Stimulated activated naive CD8-positive, alpha-beta T cell treated with anti-CD3 and anti-CD28 coated beads, Interleukin-15, Interleukin-2, amounts not matched to agents 100 U/mL and 50 U/mL, for 24 hours (primary cell): ENCODE data around the gene WDR7.

Source experiments
- ATAC-seq: fragments of 150-1000 bp; cut with Tn5 transposase; one replicate; pipeline ENCODE4 v1.10.0; 2021
- DNase-seq: peaks from one replicate; pipeline ENCODE4 v3.0.0; 2021

The WDR7 gene

GRCh38 chr18:56650944-56651770 lies at the start of gene WDR7:
TSS of gene WDR7 (plus strand) at chr18:56651359. CDS start at chr18:56672516, 21,157 bp downstream.
- peak; percentile 93 for DNase-seq
- peak; percentile 94 for ATAC-seq

GRCh38 chr18:56606618-56607017 lies 44.5 kb upstream of the WDR7 start:
- no peak for ATAC-seq
- DNase-seq = no peak

- no peak for DNase-seq
- ATAC-seq = no peak
These were observed 35.2 kb upstream of the WDR7 start for GRCh38 chr18:56615738-56616520.

- ATAC-seq (no peak), DNase-seq (no peak)
These were observed 23.2 kb upstream of the WDR7 start for GRCh38 chr18:56627991-56628390.

GRCh38 chr18:56632070-56633022 lies 18.8 kb upstream of the WDR7 start:
- DNase-seq = no peak
- no peak for ATAC-seq

GRCh38 chr18:56635007-56635406 lies 16.2 kb upstream of the WDR7 start:
- no peak for ATAC-seq

GRCh38 chr18:56637176-56637575 lies 14.0 kb upstream of the WDR7 start:
- ATAC-seq (no peak), DNase-seq (no peak)

More at GRCh38 chr18:56635007-56635406, 16.2 kb upstream of the WDR7 start:
- DNase-seq = no peak

GRCh38 chr18:56637711-56638231 lies 13.4 kb upstream of the WDR7 start:
- DNase-seq (no peak), ATAC-seq (peak; percentile 0)

- ATAC-seq (peak; percentile 98), DNase-seq (peak; percentile 100)
These were observed 12.7 kb upstream of the WDR7 start, which contains the start of gene TXNL1 for GRCh38 chr18:56638232-56639103. TSS of gene TXNL1 (minus strand) at chr18:56638592. CDS start at chr18:56638440, 152 bp downstream.

GRCh38 chr18:56639104-56639381 lies 12.1 kb upstream of the WDR7 start:
- no peak for ATAC-seq
- DNase-seq = no peak

- ATAC-seq (no peak), DNase-seq (no peak)
These were observed 11.6 kb upstream of the WDR7 start for GRCh38 chr18:56639571-56639970.

- ATAC-seq = no peak
- DNase-seq = no peak
These were observed 9.3 kb upstream of the WDR7 start for GRCh38 chr18:56641714-56642337.

GRCh38 chr18:56643381-56643780 lies 7.8 kb upstream of the WDR7 start:
- ATAC-seq = no peak
- no peak for DNase-seq

GRCh38 chr18:56645415-56646016 lies 5.6 kb upstream of the WDR7 start:
- ATAC-seq = no peak
- DNase-seq = no peak

GRCh38 chr18:56647071-56647470 lies 4.1 kb upstream of the WDR7 start:
- DNase-seq = no peak
- ATAC-seq = peak; percentile 37

GRCh38 chr18:56647951-56648893 lies 2.9 kb upstream of the WDR7 start:
- DNase-seq (no peak), ATAC-seq (peak; percentile 7)

- no peak for ATAC-seq
- no peak for DNase-seq
These were observed 1.2 kb upstream of the WDR7 start for GRCh38 chr18:56649996-56650395.

GRCh38 chr18:56651771-56652092 lies 573 bp downstream of the WDR7 start:
- ATAC-seq (no peak), DNase-seq (no peak)

GRCh38 chr18:56652802-56653201 lies 1.6 kb downstream of the WDR7 start:
- no peak for ATAC-seq
- no peak for DNase-seq
